HG02759 (cell line): ENCODE data around the gene OVOL2.

ENCODE experiments used
- ATAC-seq: cut with Tn5 transposase; IDR thresholded peaks from one replicate; pipeline ENCODE4 v1.9.1; 2021; ENCODE audit warnings: mild to moderate bottlenecking, moderate library complexity; ENCODE audit not compliant: unreplicated experiment

Gene OVOL2

GRCh38 chr20:17992224-17992637 lies 65.5 kb downstream of the OVOL2 start:
- peak; percentile 68 for ATAC-seq

- ATAC-seq: no peak
Observed at GRCh38 chr20:17990278-17990972, 67.3 kb downstream of the OVOL2 start.

GRCh38 chr20:17987988-17988387 lies 69.7 kb downstream of the OVOL2 start:
- ATAC-seq: no peak

GRCh38 chr20:17985388-17986018 lies 72.2 kb downstream of the OVOL2 start:
- ATAC-seq: no peak

GRCh38 chr20:17976305-17976704 lies 81.4 kb downstream of the OVOL2 start:
- no peak for ATAC-seq
